Measurements from ENCODE around the gene GLIS1. TPM values are rescaled to one million over a fixed set of nuclear protein-coding genes. Genes with fewer than 3 reads are reported as not detected.

Gene GLIS1
- polyA plus RNA-seq, 1 donor (not counting 4 experiments of a cell fraction or from before 2014, with no cell fraction given), result not detected

- Histone ChIP-seq H3K36me3 (ENCODE audit: control insufficient read depth in 2 of 2, extremely low read depth in 1 of 2, insufficient read depth in 2 of 2, low read length in 2 of 2) (no peaks in the 10 kb centered on the region), H3K27ac (ENCODE audit: control insufficient read depth, insufficient read depth, low read length) (no peak overlapping the region), H3K27me3 (ENCODE audit: control insufficient read depth, extremely low read depth, insufficient read depth, low read length) (peaks cover 5% of the 10 kb centered on the region), H3K9me3 (ENCODE audit: control insufficient read depth, low read depth, low read length) (no peaks in the 10 kb centered on the region), H3K4me2 (ENCODE audit: control insufficient read depth, extremely low read depth, insufficient read depth, low read depth, low read length) (no peak overlapping the region), H2AFZ (ENCODE audit: control insufficient read depth, low read length) (no peak overlapping the region), H4K20me1 (ENCODE audit: control insufficient read depth, extremely low read depth, insufficient read depth, low read length) (no peaks in the 10 kb centered on the region), H3K9ac (ENCODE audit: control insufficient read depth, extremely low read depth, insufficient read depth, low read length) (no peak overlapping the region), H3K4me1 (ENCODE audit: control insufficient read depth, extremely low read depth, insufficient read depth, low read length) (no peaks in the 10 kb centered on the region), H3K79me2 (ENCODE audit: control insufficient read depth, insufficient read depth, low read length) (no peaks in the 10 kb centered on the region), H3K9me1 (ENCODE audit: control insufficient read depth, extremely low read depth, insufficient read depth, low read length) (no peaks in the 10 kb centered on the region), H3K4me3 (ENCODE audit: control insufficient read depth in 2 of 3, extremely low read depth in 1 of 3, insufficient read depth in 2 of 3, low read depth in 1 of 3, low read length in 3 of 3) (no peak overlapping the region)
- FAIRE-seq (no peak), DNase-seq (ENCODE audit: low read depth, low spot score) (no peak)
- TF ChIP-seq CTCF (optimal IDR thresholded peaks at IDR 0.05 in 1 of 3, IDR thresholded peaks at IDR 0.05 in 1 of 3, conservative IDR thresholded peaks at IDR 0.05 in 1 of 3; ENCODE audit: extremely low read depth in 1 of 3, insufficient read depth in 2 of 3, low read length in 3 of 3), result no peak
- no peak for TF ChIP-seq EZH2 (IDR thresholded peaks at IDR 0.05; ENCODE audit: low read length)
- dilution Hi-C loops (cut with MboI; ENCODE audit: extremely low pct_ligation_motif_present, low sequenced_read_pairs), result no loop called here
These were observed 113.0 kb downstream of the GLIS1 start for GRCh38 chr1:53625766-53626520.

GRCh38 chr1:53625049-53625448 is 113.9 kb downstream of the GLIS1 start:
- Histone ChIP-seq H4K20me1 (ENCODE audit: control insufficient read depth, extremely low read depth, insufficient read depth, low read length) (no peaks in the 10 kb centered on the region), H3K9me3 (ENCODE audit: control insufficient read depth, low read depth, low read length) (no peaks in the 10 kb centered on the region), H3K4me3 (ENCODE audit: control insufficient read depth in 2 of 3, extremely low read depth in 1 of 3, insufficient read depth in 2 of 3, low read depth in 1 of 3, low read length in 3 of 3) (no peak overlapping the region), H3K79me2 (ENCODE audit: control insufficient read depth, insufficient read depth, low read length) (no peaks in the 10 kb centered on the region), H3K36me3 (ENCODE audit: control insufficient read depth in 2 of 2, extremely low read depth in 1 of 2, insufficient read depth in 2 of 2, low read length in 2 of 2) (no peaks in the 10 kb centered on the region), H3K4me1 (ENCODE audit: control insufficient read depth, extremely low read depth, insufficient read depth, low read length) (no peaks in the 10 kb centered on the region), H3K9me1 (ENCODE audit: control insufficient read depth, extremely low read depth, insufficient read depth, low read length) (no peaks in the 10 kb centered on the region), H3K27ac (ENCODE audit: control insufficient read depth, insufficient read depth, low read length) (no peak overlapping the region), H3K4me2 (ENCODE audit: control insufficient read depth, extremely low read depth, insufficient read depth, low read depth, low read length) (no peak overlapping the region), H2AFZ (ENCODE audit: control insufficient read depth, low read length) (no peak overlapping the region), H3K27me3 (ENCODE audit: control insufficient read depth, extremely low read depth, insufficient read depth, low read length) (peaks cover 5% of the 10 kb centered on the region), H3K9ac (ENCODE audit: control insufficient read depth, extremely low read depth, insufficient read depth, low read length) (no peak overlapping the region)
- dilution Hi-C loops (cut with MboI; ENCODE audit: extremely low pct_ligation_motif_present, low sequenced_read_pairs), result no loop called here
- FAIRE-seq (no peak), DNase-seq (ENCODE audit: low read depth, low spot score) (no peak)
- no peak for TF ChIP-seq CTCF (optimal IDR thresholded peaks at IDR 0.05 in 1 of 3, IDR thresholded peaks at IDR 0.05 in 1 of 3, conservative IDR thresholded peaks at IDR 0.05 in 1 of 3; ENCODE audit: extremely low read depth in 1 of 3, insufficient read depth in 2 of 3, low read length in 3 of 3)
- TF ChIP-seq EZH2 (IDR thresholded peaks at IDR 0.05; ENCODE audit: low read length), result no peak

All from keratinocyte (primary cell).